Astrocyte (in vitro differentiated cells and primary cell): ENCODE data around the gene PCBP2. TPM values are rescaled to one million over a fixed set of nuclear protein-coding genes. Genes with fewer than 3 reads are reported as not detected.

Experiments used
- DNase-seq: peaks from one replicate; pipeline ENCODE4 v3.0.0-alpha.2; 2010; ENCODE audit warnings: low read depth
- FAIRE-seq: peaks from 2 replicates; lab custom pipeline; 2011; peaks lifted over from hg19 to GRCh38; lab: Jason Lieb, UNC
- H2AFZ ChIP-seq: 2 replicates; pipeline ENCODE4 v1.6.0; 2012; ENCODE audit warnings: low read depth, low read length, inconsistent platforms
- H3K27ac ChIP-seq: 2 replicates; pipeline ENCODE4 v1.5.1; 2011; ENCODE audit warnings: low read depth, low read length, inconsistent platforms
- H3K27me3 ChIP-seq: 2 replicates; pipeline ENCODE4 v1.6.0; 2011; ENCODE audit warnings: low read length, inconsistent platforms; ENCODE audit not compliant: insufficient read depth
- H3K36me3 ChIP-seq: 2 replicates; pipeline ENCODE4 v1.5.1; 2011; ENCODE audit warnings: low read length, inconsistent platforms; ENCODE audit not compliant: insufficient read depth
- H3K4me1 ChIP-seq: 2 replicates; pipeline ENCODE4 v1.5.1; 2011; ENCODE audit warnings: low read length, inconsistent platforms; ENCODE audit not compliant: insufficient read depth
- H3K4me2 ChIP-seq: 2 replicates; pipeline ENCODE4 v1.6.0; 2012; ENCODE audit warnings: low read length, inconsistent platforms
- H3K4me3 ChIP-seq: 2 replicates; pipeline ENCODE4 v1.5.1; 2011; ENCODE audit warnings: low read depth, mild to moderate bottlenecking, low read length, inconsistent platforms; ENCODE audit not compliant: insufficient read depth
- H3K79me2 ChIP-seq: 2 replicates; pipeline ENCODE4 v1.6.0; 2012; ENCODE audit warnings: mild to moderate bottlenecking, low read length, inconsistent platforms; ENCODE audit not compliant: insufficient read depth
- H3K9ac ChIP-seq: 2 replicates; pipeline ENCODE4 v1.6.0; 2012; ENCODE audit warnings: mild to moderate bottlenecking, low read length, inconsistent platforms
- H3K9me3 ChIP-seq: 2 replicates; pipeline ENCODE4 v1.5.1; 2012; ENCODE audit warnings: low read depth, mild to moderate bottlenecking, low read length, inconsistent platforms; ENCODE audit not compliant: insufficient read depth
- H4K20me1 ChIP-seq: 2 replicates; pipeline ENCODE4 v1.6.0; 2012; ENCODE audit warnings: low read length, inconsistent platforms; ENCODE audit not compliant: insufficient read depth
- H3K27ac Mint-ChIP-seq: one replicate; pipeline ENCODE4 v1.8.0; 2021; ENCODE audit warnings: mild to moderate bottlenecking, mixed read lengths; ENCODE audit not compliant: unreplicated experiment
- H3K27me3 Mint-ChIP-seq: one replicate; pipeline ENCODE4 v1.8.0; 2021; ENCODE audit warnings: low read depth, mixed read lengths; ENCODE audit not compliant: unreplicated experiment
- H3K36me3 Mint-ChIP-seq: one replicate; pipeline ENCODE4 v1.8.0; 2021; ENCODE audit warnings: low read depth, mixed read lengths; ENCODE audit not compliant: unreplicated experiment
- H3K4me1 Mint-ChIP-seq: one replicate; pipeline ENCODE4 v1.8.0; 2021; ENCODE audit warnings: low read depth, mixed read lengths; ENCODE audit not compliant: unreplicated experiment
- H3K4me3 Mint-ChIP-seq: one replicate; pipeline ENCODE4 v1.8.0; 2021; ENCODE audit warnings: mild to moderate bottlenecking, moderate library complexity, mixed read lengths; ENCODE audit not compliant: unreplicated experiment
- H3K9me3 Mint-ChIP-seq: one replicate; pipeline ENCODE4 v1.8.0; 2021; ENCODE audit warnings: mild to moderate bottlenecking, mixed read lengths; ENCODE audit not compliant: unreplicated experiment
- EZH2 ChIP-seq: IDR thresholded peaks from 2 replicates; pipeline ENCODE4 v1.6.1; 2012; ENCODE audit warnings: mild to moderate bottlenecking, low read length, inconsistent platforms; ENCODE audit not compliant: insufficient read depth
- total RNA-seq: library from RNA; stranded (reverse); gene quantifications from 2 replicates; pipeline ENCODE4 v1.2.1, GENCODE V29; 2021
- TF ChIP-seq, protein P1 (sequence below): IDR thresholded peaks from 2 replicates; pipeline ENCODE4 v1.5.1; 2011; ENCODE audit warnings: low read depth, mild to moderate bottlenecking, inconsistent platforms, low read length, moderate library complexity; ENCODE audit not compliant: insufficient read depth

The PCBP2 gene
- total RNA-seq, 1 donor from 2014 or later, result 733 TPM

DNA sequence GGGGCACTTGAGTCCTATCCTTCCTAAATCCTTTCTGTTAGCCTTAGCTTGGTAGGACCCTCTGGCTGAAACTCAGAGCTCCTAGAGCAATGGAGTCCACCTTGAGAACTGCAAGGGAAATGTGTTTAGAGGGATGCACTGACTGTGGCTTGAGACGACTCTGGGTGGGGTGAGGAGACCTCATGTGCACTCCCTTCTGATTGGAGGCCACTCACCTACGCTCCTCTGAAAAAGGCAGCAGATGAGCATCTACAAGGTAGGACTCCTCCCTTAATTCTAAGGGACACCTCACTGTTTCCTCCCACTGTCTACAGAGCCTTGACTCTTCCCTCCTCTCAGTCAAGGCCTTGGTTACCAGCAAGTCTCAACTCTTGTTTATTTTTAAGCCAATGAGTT lies 46.3 kb downstream of the PCBP2 start:
- no peaks in the 10 kb centered on the region for H3K9me3 ChIP-seq
- H3K9me3 Mint-ChIP-seq, result no peaks in the 10 kb centered on the region
- peak overlapping the region; percentile 23 for H3K4me3 Mint-ChIP-seq
- H3K27me3 Mint-ChIP-seq, result no peaks in the 10 kb centered on the region
- DNase-seq, result no peak
- peaks cover 30% of the 10 kb centered on the region for H3K4me1 ChIP-seq
- no peaks in the 10 kb centered on the region for H3K27me3 ChIP-seq
- peaks cover 2% of the 10 kb centered on the region for H3K36me3 Mint-ChIP-seq
- H3K36me3 ChIP-seq, result no peaks in the 10 kb centered on the region
- peak overlapping the region; percentile 90 for H3K4me2 ChIP-seq
- TF ChIP-seq EZH2, result no peak
- TF ChIP-seq, protein P1, sequence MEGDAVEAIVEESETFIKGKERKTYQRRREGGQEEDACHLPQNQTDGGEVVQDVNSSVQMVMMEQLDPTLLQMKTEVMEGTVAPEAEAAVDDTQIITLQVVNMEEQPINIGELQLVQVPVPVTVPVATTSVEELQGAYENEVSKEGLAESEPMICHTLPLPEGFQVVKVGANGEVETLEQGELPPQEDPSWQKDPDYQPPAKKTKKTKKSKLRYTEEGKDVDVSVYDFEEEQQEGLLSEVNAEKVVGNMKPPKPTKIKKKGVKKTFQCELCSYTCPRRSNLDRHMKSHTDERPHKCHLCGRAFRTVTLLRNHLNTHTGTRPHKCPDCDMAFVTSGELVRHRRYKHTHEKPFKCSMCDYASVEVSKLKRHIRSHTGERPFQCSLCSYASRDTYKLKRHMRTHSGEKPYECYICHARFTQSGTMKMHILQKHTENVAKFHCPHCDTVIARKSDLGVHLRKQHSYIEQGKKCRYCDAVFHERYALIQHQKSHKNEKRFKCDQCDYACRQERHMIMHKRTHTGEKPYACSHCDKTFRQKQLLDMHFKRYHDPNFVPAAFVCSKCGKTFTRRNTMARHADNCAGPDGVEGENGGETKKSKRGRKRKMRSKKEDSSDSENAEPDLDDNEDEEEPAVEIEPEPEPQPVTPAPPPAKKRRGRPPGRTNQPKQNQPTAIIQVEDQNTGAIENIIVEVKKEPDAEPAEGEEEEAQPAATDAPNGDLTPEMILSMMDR, result no peak
- H3K79me2 ChIP-seq, result peaks cover 53% of the 10 kb centered on the region
- peak overlapping the region; percentile 71 for H3K4me3 ChIP-seq
- FAIRE-seq, result no peak
- H4K20me1 ChIP-seq, result peaks cover 16% of the 10 kb centered on the region
- peak overlapping the region; percentile 92 for H3K9ac ChIP-seq
- H3K4me1 Mint-ChIP-seq, result peaks cover 29% of the 10 kb centered on the region
- H3K27ac Mint-ChIP-seq, result no peak overlapping the region
- H2AFZ ChIP-seq, result no peak overlapping the region
- H3K27ac ChIP-seq, result no peak overlapping the region

- Histone ChIP-seq H3K9me3 (no peaks in the 10 kb centered on the region), H3K79me2 (peaks cover 61% of the 10 kb centered on the region), H3K27me3 (no peaks in the 10 kb centered on the region), H3K4me1 (peaks cover 27% of the 10 kb centered on the region), H3K9ac (peak within 1 kb of the TSS; percentile 92), H4K20me1 (peaks cover 16% of the 10 kb centered on the region), H3K4me3 (peak within 1 kb of the TSS; percentile 71), H3K36me3 (no peaks in the 10 kb centered on the region), H2AFZ (peak within 1 kb of the TSS; percentile 54), H3K4me2 (peak within 1 kb of the TSS; percentile 90), H3K27ac (peak within 1 kb of the TSS; percentile 87)
- DNase-seq (peak; percentile 39), FAIRE-seq (no peak)
- Mint-ChIP-seq H3K27me3 (no peaks in the 10 kb centered on the region), H3K4me3 (peak within 1 kb of the TSS; percentile 89), H3K4me1 (peaks cover 20% of the 10 kb centered on the region), H3K9me3 (no peaks in the 10 kb centered on the region), H3K27ac (peak within 1 kb of the TSS; percentile 72), H3K36me3 (peaks cover 5% of the 10 kb centered on the region)
- TF ChIP-seq EZH2, result no peak
- TF ChIP-seq, protein P1, result no peak
Observed at GRCh38 chr12:53499266-53500141, 47.6 kb downstream of the PCBP2 start, which contains the start of gene MAP3K12. MAP3K12 (minus strand) TSS chr12:53499458; CDS start chr12:53487391, 12,067 bp downstream.
